Psoas muscle (tissue), 8 donors: ENCODE measurements around the gene AURKA. TPM values are rescaled to one million over a fixed set of nuclear protein-coding genes. Genes with fewer than 3 reads are reported as not detected.

Experiments used
- ATAC-seq, 4 donors: fragments of 200-7000 bp; cut with Tn5 transposase; one replicate each; pipeline ENCODE4 v1.9.1; 2020; ENCODE audit warnings: moderate library complexity in 3 of 4, mild to moderate bottlenecking in 2 of 4
- DNase-seq, 2 donors: peaks; one replicate each; pipeline ENCODE4 v3.0.0-alpha.2; 2020
- H3K27ac ChIP-seq: fragments of 200-600 bp; one replicate; pipeline ENCODE4 v1.8.0; 2022
- H3K27me3 ChIP-seq, 3 donors: fragments of 200-600 bp in 1 of 3; one replicate each; pipeline versions ENCODE4 v1.6.1 to v1.8.0; 2013 to 2022; ENCODE audit warnings: low read length in 2 of 3, mild to moderate bottlenecking in 2 of 3, moderate library complexity in 1 of 3; ENCODE audit not compliant: insufficient read depth in 3 of 3
- H3K36me3 ChIP-seq, 2 donors: fragments of 200-600 bp in 1 of 2; one replicate each; pipeline versions ENCODE4 v1.6.1 to v1.8.0; 2013 to 2022; ENCODE audit warnings: low read depth in 1 of 2, mild to moderate bottlenecking in 1 of 2, moderate library complexity in 1 of 2; ENCODE audit not compliant: insufficient read depth in 1 of 2
- H3K4me1 ChIP-seq: fragments of 200-600 bp; one replicate; pipeline ENCODE4 v1.8.0; 2022
- H3K4me3 ChIP-seq: fragments of 200-600 bp; one replicate; pipeline ENCODE4 v1.8.0; 2022; ENCODE audit warnings: mild to moderate bottlenecking
- H3K9me3 ChIP-seq: fragments of 200-600 bp; one replicate; pipeline ENCODE4 v1.8.0; 2022
- CTCF ChIP-seq: fragments of 200-600 bp; IDR thresholded peaks from one replicate; pipeline ENCODE4 v1.8.0; 2022; ENCODE audit warnings: antibody characterized with exemption
- WGBS, 3 donors: extraction: QIAGEN DNeasy Blood & Tissue Kit; methylation state at CpG; one replicate each; pipeline versions ENCODE4 v1.1.6 to v1.1.7; 2013; 5-methylcytosine and 5-hydroxymethylcytosine counted together
- intact Hi-C, 2 donors: fragments of 100-400 bp; cut with DNase I; formaldehyde crosslinking; loops; one replicate each; pipeline versions ENCODE4 v1.11.0 to v1.14.2; 2022
- polyA plus RNA-seq, 3 donors: library from polyadenylated mRNA; stranded (reverse); fragments of 200-250 nt; gene quantifications; one replicate each; pipeline ENCODE4 v1.2.3, GENCODE V29; 2013
- total RNA-seq, 4 donors: library from RNA; stranded (reverse); fragmentation: NEBNext Ultra II Directional in 2 of 4; extraction: Animal tissue kit (Norgen Biotek cat#: 25700) in 2 of 4; gene quantifications; one replicate each; pipeline versions ENCODE4 v1.2.1 to v1.2.4, GENCODE V29; 2021 to 2023
- donor health status: healthy with polysubstance abuse.
- donor health status: DM: no; HTN: no; CAD: no; lungs with moderate emphysema.
- donor health status: Bipolar disorder and iron deficiency.
- donor health status: healthy.
- donor health status: DM: yes; HTN: yes; CAD: no.
- donor health status: DM: no; HTN: no; CAD: no.
- donor health status: DM: no; HTN: no; CAD: no.
- donor health status: DM: yes; HTN: yes; CAD: no.

Gene AURKA
- total and polyA plus RNA-seq, 7 donors, result 2.9 to 20.3 (median 7.5) TPM

GRCh38 chr20:56437196-56437960 lies 45.4 kb upstream of the AURKA start:
- no peaks in the 10 kb centered on the region for H3K27me3 ChIP-seq
- H3K9me3 ChIP-seq, result no peaks in the 10 kb centered on the region
- intact Hi-C loops, result no loop called here
- H3K36me3 ChIP-seq, result no peaks in the 10 kb centered on the region
- no peak overlapping the region for H3K27ac ChIP-seq
- no peak for TF ChIP-seq CTCF
- ATAC-seq (no peak), DNase-seq (no peak)
- 82 to 88% (median 85%) methylated on average over 20 of the region's 20 CpGs for WGBS, 3 donors
- H3K4me1 ChIP-seq, result no peaks in the 10 kb centered on the region
- no peak overlapping the region for H3K4me3 ChIP-seq

DNA sequence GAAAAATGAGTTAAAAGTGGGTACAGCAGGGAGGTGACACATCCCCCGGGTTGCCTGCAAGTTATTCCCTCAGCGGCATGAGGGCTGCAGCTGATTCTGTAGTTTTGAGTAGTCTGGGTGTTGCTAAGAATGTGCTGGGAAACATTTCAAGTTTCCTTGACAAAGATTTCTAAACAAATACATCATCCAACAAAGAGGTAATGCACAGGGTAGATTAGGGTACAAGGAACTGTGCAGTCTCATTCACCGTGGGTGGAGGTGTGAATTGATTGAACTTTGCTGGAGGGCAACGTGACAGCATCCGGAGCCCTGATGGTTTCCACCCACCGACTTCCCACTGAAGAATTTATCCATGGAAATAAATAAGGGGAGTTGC lies 41.9 kb upstream of the AURKA start:
- DNase-seq, result no peak

GRCh38 chr20:56433221-56433879 lies 41.3 kb upstream of the AURKA start:
- TF ChIP-seq CTCF, result no peak
- intact Hi-C loops, result no loop called here
- WGBS, 3 donors, result 33 to 49% (median 34%) methylated on average over 3 of the region's 3 CpGs
- H3K9me3 ChIP-seq, result no peaks in the 10 kb centered on the region
- H3K36me3 ChIP-seq, result no peaks in the 10 kb centered on the region
- H3K4me1 ChIP-seq, result no peaks in the 10 kb centered on the region
- H3K27me3 ChIP-seq, result no peaks in the 10 kb centered on the region
- no peak for DNase-seq
- H3K4me3 ChIP-seq, result no peak overlapping the region
- H3K27ac ChIP-seq, result no peak overlapping the region
- no peak for ATAC-seq

More for the DNA sequence above, 41.9 kb upstream of the AURKA start:
- no peaks in the 10 kb centered on the region for H3K36me3 ChIP-seq
- no peak for ATAC-seq
- no peaks in the 10 kb centered on the region for H3K27me3 ChIP-seq
- no peaks in the 10 kb centered on the region for H3K9me3 ChIP-seq
- H3K4me1 ChIP-seq, result no peaks in the 10 kb centered on the region
- H3K27ac ChIP-seq, result no peak overlapping the region
- intact Hi-C loops, result no loop called here
- 46 to 57% (median 49%) methylated on average over 6 of the region's 6 CpGs for WGBS, 3 donors
- H3K4me3 ChIP-seq, result no peak overlapping the region
- TF ChIP-seq CTCF, result no peak

DNA sequence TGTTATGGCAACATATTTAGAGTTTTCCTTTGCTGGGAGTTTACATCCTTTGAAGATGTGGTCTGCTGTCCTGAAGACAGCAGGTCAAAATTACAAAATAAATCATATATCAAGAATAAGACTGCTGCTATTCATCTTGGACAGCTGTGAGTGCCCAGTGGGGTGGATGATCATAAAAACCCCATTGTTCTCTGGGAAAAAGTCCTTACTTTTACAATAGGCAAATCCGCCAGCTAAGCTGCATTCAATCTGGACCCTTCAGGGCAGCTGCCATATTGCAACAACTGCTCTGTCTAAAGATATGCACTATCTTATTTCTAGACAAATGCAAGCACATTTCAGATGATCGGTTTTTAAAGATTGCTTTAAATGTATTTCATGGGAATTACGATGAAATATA lies 39.5 kb upstream of the AURKA start:
- intact Hi-C loops, result no loop called here
- H3K4me1 ChIP-seq, result no peaks in the 10 kb centered on the region
- no peaks in the 10 kb centered on the region for H3K36me3 ChIP-seq

More for the DNA sequence above, 39.5 kb upstream of the AURKA start:
- 45 to 60% (median 52%) methylated on average over 3 of the region's 3 CpGs for WGBS, 3 donors
- DNase-seq, result no peak
- TF ChIP-seq CTCF, result no peak
- H3K27me3 ChIP-seq, result no peaks in the 10 kb centered on the region
- no peak overlapping the region for H3K4me3 ChIP-seq
- ATAC-seq, result no peak
- H3K27ac ChIP-seq, result no peak overlapping the region
- no peaks in the 10 kb centered on the region for H3K9me3 ChIP-seq
